CD8-positive, alpha-beta memory T cell (primary cell): ENCODE data around the gene PNMA6E. TPM values are rescaled to one million over a fixed set of nuclear protein-coding genes. Genes with fewer than 3 reads are reported as not detected.

ENCODE experiments used
- CTCF ChIA-PET: fragments of 350-600 bp; sonication (Branson Sonifier 250); formaldehyde crosslinking; loops from one replicate; lab custom pipeline; 2021; ENCODE audit warnings: antibody characterized with exemption; lab: Charles Lee
- POLR2A ChIA-PET: fragments of 350-600 bp; sonication (Branson Sonifier 250); formaldehyde crosslinking; loops from one replicate; lab custom pipeline; 2021; ENCODE audit warnings: antibody characterized with exemption; lab: Charles Lee
- DNase-seq, 5 donors: peaks; one replicate each; pipeline versions ENCODE4 v3.0.0 to v3.0.0-alpha.2; 2020 to 2022; ENCODE audit warnings: mixed read lengths in 1 of 5
- H3K27ac ChIP-seq: one replicate; pipeline ENCODE4 v1.7.0; 2013; ENCODE audit warnings: low read depth, mild to moderate bottlenecking, low read length, moderate library complexity
- H3K27me3 ChIP-seq: 2 replicates; pipeline ENCODE4 v1.7.0; 2013; ENCODE audit warnings: low read length, mild to moderate bottlenecking; ENCODE audit not compliant: insufficient read depth, poor library complexity, severe bottlenecking
- H3K36me3 ChIP-seq: 2 replicates; pipeline ENCODE4 v1.7.0; 2013; ENCODE audit warnings: mild to moderate bottlenecking, low read length, moderate library complexity; ENCODE audit not compliant: insufficient read depth
- H3K4me1 ChIP-seq: 2 replicates; pipeline ENCODE4 v1.7.0; 2013; ENCODE audit warnings: mild to moderate bottlenecking, low read length, moderate library complexity; ENCODE audit not compliant: insufficient read depth
- H3K4me3 ChIP-seq: 2 replicates; pipeline ENCODE4 v1.7.0; 2013; ENCODE audit warnings: mild to moderate bottlenecking, low read length
- H3K9me3 ChIP-seq: 2 replicates; pipeline ENCODE4 v1.7.0; 2013; ENCODE audit warnings: mild to moderate bottlenecking, low read length
- H3K27ac Mint-ChIP-seq, 8 donors: one replicate each; pipeline ENCODE4 v1.8.0; 2020 to 2021; ENCODE audit warnings: mixed read lengths in 8 of 8, mild to moderate bottlenecking in 6 of 8, inconsistent platforms in 3 of 8, moderate library complexity in 3 of 8
- H3K27me3 Mint-ChIP-seq, 2 donors: one replicate each; pipeline ENCODE4 v1.8.0; 2020 to 2021; ENCODE audit warnings: mixed read lengths in 2 of 2, mild to moderate bottlenecking in 1 of 2, moderate library complexity in 1 of 2
- H3K36me3 Mint-ChIP-seq, 3 donors: one replicate each; pipeline ENCODE4 v1.8.0; 2020 to 2021; ENCODE audit warnings: mixed read lengths in 3 of 3, inconsistent platforms in 1 of 3, mild to moderate bottlenecking in 1 of 3
- H3K4me1 Mint-ChIP-seq, 3 donors: one replicate each; pipeline ENCODE4 v1.8.0; 2020 to 2021; ENCODE audit warnings: mixed read lengths in 3 of 3, inconsistent platforms in 1 of 3, mild to moderate bottlenecking in 1 of 3
- H3K4me3 Mint-ChIP-seq, 7 donors: one replicate each; pipeline ENCODE4 v1.8.0; 2020 to 2021; ENCODE audit warnings: mixed read lengths in 7 of 7, mild to moderate bottlenecking in 6 of 7, moderate library complexity in 4 of 7, inconsistent platforms in 2 of 7
- H3K9me3 Mint-ChIP-seq, 5 donors: one replicate each; pipeline ENCODE4 v1.8.0; 2020 to 2022; ENCODE audit warnings: mixed read lengths in 5 of 5, mild to moderate bottlenecking in 3 of 5, moderate library complexity in 2 of 5, inconsistent platforms in 1 of 5
- polyA plus RNA-seq: library from polyadenylated mRNA; unstranded; fragments of 300-500 nt; fragmentation: Illumina TruSeq; gene quantifications from one replicate; pipeline ENCODE4 v1.2.3, GENCODE V29; 2021
- total RNA-seq, 2 experiments: library from RNA; stranded (reverse); gene quantifications; one replicate each; pipeline ENCODE4 v1.2.3, GENCODE V29; 2021

The PNMA6E gene
- total and polyA plus RNA-seq, 3 experiments from 2014 or later = not detected

- DNase-seq = no peak
- H3K9me3 ChIP-seq = no peaks in the 10 kb centered on the region
- no peaks in the 10 kb centered on the region for H3K36me3 ChIP-seq
- H3K4me1 Mint-ChIP-seq = no peaks in the 10 kb centered on the region
- CTCF ChIA-PET = no interaction called here
- no peaks in the 10 kb centered on the region for H3K27me3 ChIP-seq
- no peak overlapping the region for H3K27ac ChIP-seq
- no peak overlapping the region for H3K27ac Mint-ChIP-seq
- peaks cover 0 to 7% (median 5%) of the 10 kb centered on the region in 5 donors for H3K9me3 Mint-ChIP-seq
- H3K4me3 ChIP-seq = no peak overlapping the region
- H3K4me3 Mint-ChIP-seq = no peak overlapping the region
- no peaks in the 10 kb centered on the region for H3K4me1 ChIP-seq
- POLR2A ChIA-PET = no interaction called here
- H3K36me3 Mint-ChIP-seq = peaks cover 0 to 6% (median 0%) of the 10 kb centered on the region in 3 donors
- peaks cover 0 to 29% of the 10 kb centered on the region in 2 donors for H3K27me3 Mint-ChIP-seq
Observed at GRCh38 chrX:153430796-153431195, 29.6 kb upstream of the PNMA6E start.

- DNase-seq = no peak
- Mint-ChIP-seq H3K4me3 (no peak overlapping the region), H3K36me3 (peaks cover 0 to 6% (median 0%) of the 10 kb centered on the region in 3 donors), H3K9me3 (peaks cover 0 to 7% (median 3%) of the 10 kb centered on the region in 5 donors), H3K27me3 (peaks cover 0 to 17% of the 10 kb centered on the region in 2 donors), H3K4me1 (no peaks in the 10 kb centered on the region), H3K27ac (no peak overlapping the region)
- Histone ChIP-seq H3K4me3 (no peak overlapping the region), H3K27me3 (no peaks in the 10 kb centered on the region), H3K36me3 (no peaks in the 10 kb centered on the region), H3K9me3 (no peaks in the 10 kb centered on the region), H3K4me1 (no peaks in the 10 kb centered on the region), H3K27ac (no peak overlapping the region)
- ChIA-PET CTCF (no interaction called here), POLR2A (no interaction called here)
Observed at GRCh38 chrX:153426204-153426603, 25.1 kb upstream of the PNMA6E start.

DNA sequence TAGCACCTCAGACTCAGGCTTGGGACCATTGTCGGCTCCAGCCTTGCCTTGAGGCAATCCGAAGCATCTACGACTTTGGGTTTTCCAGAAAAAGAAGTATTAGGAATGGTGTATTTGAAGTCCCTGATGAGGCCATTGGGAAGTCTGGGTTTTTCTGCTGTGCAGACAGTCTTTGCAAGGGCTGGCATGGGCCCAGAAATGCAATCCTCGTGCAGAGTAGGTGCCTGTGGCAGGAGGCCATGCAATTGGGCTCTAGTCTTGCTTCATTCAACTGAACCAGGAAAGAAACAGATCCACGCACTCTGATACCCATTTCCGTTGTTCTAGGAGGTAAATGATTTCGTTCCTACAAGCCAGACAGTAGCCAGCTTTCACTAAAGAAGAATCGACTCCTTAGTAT, 22.5 kb upstream of the PNMA6E start:
- no peak overlapping the region for H3K4me3 ChIP-seq
- H3K9me3 Mint-ChIP-seq = peaks cover 0 to 3% (median 0%) of the 10 kb centered on the region in 5 donors
- no peaks in the 10 kb centered on the region for H3K4me1 ChIP-seq
- H3K9me3 ChIP-seq = no peaks in the 10 kb centered on the region
- no peaks in the 10 kb centered on the region for H3K4me1 Mint-ChIP-seq
- no peak overlapping the region for H3K27ac Mint-ChIP-seq
- H3K27me3 ChIP-seq = no peaks in the 10 kb centered on the region
- peaks cover 0 to 10% of the 10 kb centered on the region in 2 donors for H3K27me3 Mint-ChIP-seq
- ChIA-PET CTCF (no interaction called here), POLR2A (no interaction called here)
- no peak overlapping the region for H3K27ac ChIP-seq
- no peak for DNase-seq
- no peak overlapping the region for H3K4me3 Mint-ChIP-seq
- no peaks in the 10 kb centered on the region for H3K36me3 ChIP-seq
- H3K36me3 Mint-ChIP-seq = peaks cover 0 to 4% (median 0%) of the 10 kb centered on the region in 3 donors

- Mint-ChIP-seq H3K4me3 (no peak overlapping the region), H3K27me3 (peaks cover 0 to 8% of the 10 kb centered on the region in 2 donors), H3K9me3 (no peaks in the 10 kb centered on the region), H3K36me3 (peaks cover 0 to 6% (median 0%) of the 10 kb centered on the region in 3 donors), H3K27ac (no peak overlapping the region), H3K4me1 (no peaks in the 10 kb centered on the region)
- CTCF ChIA-PET = no interaction called here
- POLR2A ChIA-PET = no interaction called here
- DNase-seq = no peak
- Histone ChIP-seq H3K4me3 (no peak overlapping the region), H3K36me3 (no peaks in the 10 kb centered on the region), H3K9me3 (no peaks in the 10 kb centered on the region), H3K4me1 (no peaks in the 10 kb centered on the region), H3K27ac (no peak overlapping the region), H3K27me3 (no peaks in the 10 kb centered on the region)
Observed at GRCh38 chrX:153421856-153422255, 20.7 kb upstream of the PNMA6E start.

- no peak overlapping the region for H3K27ac Mint-ChIP-seq
- ChIA-PET CTCF (no interaction called here), POLR2A (no interaction called here)
- H3K36me3 ChIP-seq = no peaks in the 10 kb centered on the region
- DNase-seq = no peak
- H3K27me3 ChIP-seq = no peaks in the 10 kb centered on the region
- H3K9me3 Mint-ChIP-seq = no peaks in the 10 kb centered on the region
- no peaks in the 10 kb centered on the region for H3K4me1 Mint-ChIP-seq
- peaks cover 0 to 6% (median 0%) of the 10 kb centered on the region in 3 donors for H3K36me3 Mint-ChIP-seq
- peaks cover 0 to 8% of the 10 kb centered on the region in 2 donors for H3K27me3 Mint-ChIP-seq
- H3K4me1 ChIP-seq = no peaks in the 10 kb centered on the region
- H3K4me3 Mint-ChIP-seq = no peak overlapping the region
- H3K4me3 ChIP-seq = no peak overlapping the region
- no peak overlapping the region for H3K27ac ChIP-seq
- no peaks in the 10 kb centered on the region for H3K9me3 ChIP-seq
Observed at GRCh38 chrX:153420851-153421599, 19.9 kb upstream of the PNMA6E start.

- Mint-ChIP-seq H3K27ac (no peak overlapping the region), H3K27me3 (peaks cover 3 to 7% of the 10 kb centered on the region in 2 donors), H3K4me3 (no peak overlapping the region), H3K9me3 (no peaks in the 10 kb centered on the region), H3K36me3 (peaks cover 0 to 6% (median 0%) of the 10 kb centered on the region in 3 donors), H3K4me1 (peaks cover 0 to 4% (median 2%) of the 10 kb centered on the region in 3 donors)
- H3K27me3 ChIP-seq = no peaks in the 10 kb centered on the region
- ChIA-PET CTCF (no interaction called here), POLR2A (no interaction called here)
- H3K27ac ChIP-seq = no peak overlapping the region
- no peak overlapping the region for H3K4me3 ChIP-seq
- no peaks in the 10 kb centered on the region for H3K36me3 ChIP-seq
- H3K4me1 ChIP-seq = no peaks in the 10 kb centered on the region
- DNase-seq = no peak
- H3K9me3 ChIP-seq = no peaks in the 10 kb centered on the region
Observed at GRCh38 chrX:153417637-153418036, 16.5 kb upstream of the PNMA6E start.

GRCh38 chrX:153416781-153417450, 15.8 kb upstream of the PNMA6E start:
- no peak overlapping the region for H3K27ac ChIP-seq
- no peak overlapping the region for H3K4me3 ChIP-seq
- ChIA-PET POLR2A (no interaction called here), CTCF (no interaction called here)
- H3K27me3 ChIP-seq = no peaks in the 10 kb centered on the region
- Mint-ChIP-seq H3K27me3 (peaks cover 3 to 9% of the 10 kb centered on the region in 2 donors), H3K9me3 (no peaks in the 10 kb centered on the region), H3K36me3 (peaks cover 0 to 6% (median 0%) of the 10 kb centered on the region in 3 donors), H3K4me3 (no peak overlapping the region), H3K4me1 (peaks cover 6 to 11% (median 8%) of the 10 kb centered on the region in 3 donors), H3K27ac (no peak overlapping the region)
- no peaks in the 10 kb centered on the region for H3K9me3 ChIP-seq
- no peaks in the 10 kb centered on the region for H3K36me3 ChIP-seq
- no peak for DNase-seq
- no peaks in the 10 kb centered on the region for H3K4me1 ChIP-seq

DNA sequence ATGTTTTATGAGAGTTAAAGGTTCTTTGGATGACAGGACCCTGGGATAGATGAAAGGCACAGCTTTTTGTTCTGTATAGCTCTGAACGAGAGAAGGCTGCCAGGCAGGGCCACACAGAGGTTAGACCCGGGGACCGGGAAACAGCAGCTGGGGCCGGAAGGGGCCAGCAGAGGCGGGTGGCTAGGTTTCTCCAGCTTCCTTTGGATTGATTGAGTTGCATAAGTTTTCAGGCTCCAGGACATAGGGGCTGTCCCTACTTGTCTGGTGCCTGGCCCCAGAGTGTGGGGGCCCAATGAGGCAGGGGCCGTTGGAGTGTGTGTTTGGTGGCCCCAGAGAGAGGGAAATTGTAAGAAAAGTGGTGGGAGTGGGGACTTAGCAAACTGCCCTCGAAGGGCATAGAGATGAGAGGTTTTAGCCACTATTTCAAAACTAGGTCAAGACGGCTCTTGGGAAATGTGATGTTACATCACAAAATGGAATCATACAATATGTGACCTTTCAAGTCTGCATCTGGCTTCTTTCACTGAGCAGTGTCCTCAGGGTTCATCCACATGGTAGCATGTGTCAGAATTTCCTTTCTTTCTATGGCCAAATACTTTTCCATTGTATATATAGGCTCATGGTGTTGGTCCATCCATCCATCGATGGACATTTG, 13.8 kb upstream of the PNMA6E start:
- DNase-seq = no peak
- Mint-ChIP-seq H3K27ac (no peak overlapping the region), H3K4me3 (peak overlapping the region in 1 of 7 donors; percentile 28), H3K36me3 (peaks cover 0 to 4% (median 0%) of the 10 kb centered on the region in 3 donors), H3K27me3 (peaks cover 3 to 14% of the 10 kb centered on the region in 2 donors), H3K4me1 (peaks cover 8 to 15% (median 9%) of the 10 kb centered on the region in 3 donors), H3K9me3 (no peaks in the 10 kb centered on the region)
- Histone ChIP-seq H3K27me3 (no peaks in the 10 kb centered on the region), H3K9me3 (no peaks in the 10 kb centered on the region), H3K36me3 (no peaks in the 10 kb centered on the region), H3K4me1 (no peaks in the 10 kb centered on the region), H3K4me3 (no peak overlapping the region), H3K27ac (no peak overlapping the region)
- ChIA-PET CTCF (no interaction called here), POLR2A (no interaction called here)
